ENCODE data around the gene TBC1D4. TPM values are rescaled to one million over a fixed set of nuclear protein-coding genes. Genes with fewer than 3 reads are reported as not detected.

Gene TBC1D4, protein sequence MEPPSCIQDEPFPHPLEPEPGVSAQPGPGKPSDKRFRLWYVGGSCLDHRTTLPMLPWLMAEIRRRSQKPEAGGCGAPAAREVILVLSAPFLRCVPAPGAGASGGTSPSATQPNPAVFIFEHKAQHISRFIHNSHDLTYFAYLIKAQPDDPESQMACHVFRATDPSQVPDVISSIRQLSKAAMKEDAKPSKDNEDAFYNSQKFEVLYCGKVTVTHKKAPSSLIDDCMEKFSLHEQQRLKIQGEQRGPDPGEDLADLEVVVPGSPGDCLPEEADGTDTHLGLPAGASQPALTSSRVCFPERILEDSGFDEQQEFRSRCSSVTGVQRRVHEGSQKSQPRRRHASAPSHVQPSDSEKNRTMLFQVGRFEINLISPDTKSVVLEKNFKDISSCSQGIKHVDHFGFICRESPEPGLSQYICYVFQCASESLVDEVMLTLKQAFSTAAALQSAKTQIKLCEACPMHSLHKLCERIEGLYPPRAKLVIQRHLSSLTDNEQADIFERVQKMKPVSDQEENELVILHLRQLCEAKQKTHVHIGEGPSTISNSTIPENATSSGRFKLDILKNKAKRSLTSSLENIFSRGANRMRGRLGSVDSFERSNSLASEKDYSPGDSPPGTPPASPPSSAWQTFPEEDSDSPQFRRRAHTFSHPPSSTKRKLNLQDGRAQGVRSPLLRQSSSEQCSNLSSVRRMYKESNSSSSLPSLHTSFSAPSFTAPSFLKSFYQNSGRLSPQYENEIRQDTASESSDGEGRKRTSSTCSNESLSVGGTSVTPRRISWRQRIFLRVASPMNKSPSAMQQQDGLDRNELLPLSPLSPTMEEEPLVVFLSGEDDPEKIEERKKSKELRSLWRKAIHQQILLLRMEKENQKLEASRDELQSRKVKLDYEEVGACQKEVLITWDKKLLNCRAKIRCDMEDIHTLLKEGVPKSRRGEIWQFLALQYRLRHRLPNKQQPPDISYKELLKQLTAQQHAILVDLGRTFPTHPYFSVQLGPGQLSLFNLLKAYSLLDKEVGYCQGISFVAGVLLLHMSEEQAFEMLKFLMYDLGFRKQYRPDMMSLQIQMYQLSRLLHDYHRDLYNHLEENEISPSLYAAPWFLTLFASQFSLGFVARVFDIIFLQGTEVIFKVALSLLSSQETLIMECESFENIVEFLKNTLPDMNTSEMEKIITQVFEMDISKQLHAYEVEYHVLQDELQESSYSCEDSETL (N-terminal part only)
- 5.5 TPM for polyA plus RNA-seq (2013, experiment 1 of 2; ENCODE audit: insufficient read length)
- polyA plus RNA-seq (2013, experiment 2 of 2; ENCODE audit: insufficient read length) = 4.2 TPM

DNA sequence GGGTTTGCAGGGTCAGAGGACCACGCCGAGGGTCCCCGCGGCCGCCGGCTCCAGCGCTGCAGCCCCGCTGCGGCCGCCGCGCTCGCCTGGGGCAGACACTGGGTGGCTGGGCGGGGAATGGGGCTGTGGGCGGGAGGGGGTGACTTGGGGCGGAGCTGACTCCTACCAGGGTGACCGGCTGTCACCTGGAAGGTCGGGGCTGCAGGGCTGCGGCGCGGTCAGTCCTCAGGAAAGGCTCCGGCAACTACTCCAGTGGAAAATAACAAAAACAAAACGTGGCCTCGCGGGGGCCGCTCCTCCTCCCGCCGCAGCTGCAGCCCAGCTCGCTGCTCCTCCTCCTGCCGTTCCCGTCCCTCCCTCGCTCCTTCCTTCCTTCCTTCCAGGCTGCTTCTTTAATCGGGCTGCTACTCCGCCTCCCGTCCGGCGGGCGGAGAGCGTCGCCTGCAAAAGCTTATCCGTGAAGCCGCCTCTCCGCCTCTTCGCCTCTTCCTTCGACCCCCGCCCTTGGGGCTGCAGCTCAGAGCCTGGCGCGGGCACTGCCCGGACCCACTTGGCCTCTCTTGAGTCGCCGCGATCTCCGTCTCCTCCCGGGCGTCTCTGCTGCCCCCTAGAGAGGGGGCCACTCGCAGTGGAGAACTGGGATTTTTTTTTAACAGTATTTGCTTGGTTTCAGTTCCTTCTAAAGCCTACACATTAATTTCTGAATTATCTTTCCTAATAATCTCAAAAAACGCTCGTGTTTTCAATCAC lies at the start of gene TBC1D4:
Gene TBC1D4, minus strand, starts transcription at position 100 of the 750 bp plus-strand sequence. CDS start 402 bp downstream, outside the sequence.
- DNase-seq = peak; percentile 94

GRCh38 chr13:75530549-75530961 lies 48.6 kb upstream of the TBC1D4 start:
- DNase-seq = no peak

GRCh38 chr13:75521956-75522355 lies 40.0 kb upstream of the TBC1D4 start:
- no peak for DNase-seq

GRCh38 chr13:75518439-75519088 lies 36.6 kb upstream of the TBC1D4 start:
- DNase-seq = no peak

GRCh38 chr13:75514080-75514995 lies 32.4 kb upstream of the TBC1D4 start:
- peak; percentile 65 for DNase-seq

DNA sequence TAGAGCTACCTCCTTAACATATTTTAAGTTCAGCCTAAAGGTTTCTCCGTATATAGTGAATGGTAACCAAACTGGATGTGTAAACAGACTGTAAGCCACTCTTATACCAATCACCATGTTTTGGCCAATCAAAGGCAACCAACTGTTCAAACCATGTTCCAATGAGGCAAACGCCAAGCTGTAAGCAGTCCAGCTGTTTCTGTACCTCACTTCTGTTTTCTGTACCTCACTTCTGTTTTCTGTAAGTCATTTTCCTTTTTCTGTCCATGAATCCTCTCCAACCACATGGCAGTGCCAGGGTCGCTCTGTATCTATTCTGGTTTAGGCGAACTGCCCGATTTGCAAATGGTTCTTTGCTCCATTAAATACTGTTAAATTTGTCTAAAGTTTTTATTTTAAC lies 31.3 kb upstream of the TBC1D4 start:
- DNase-seq = no peak

GRCh38 chr13:75512253-75512652 lies 30.3 kb upstream of the TBC1D4 start:
- no peak for DNase-seq

DNA sequence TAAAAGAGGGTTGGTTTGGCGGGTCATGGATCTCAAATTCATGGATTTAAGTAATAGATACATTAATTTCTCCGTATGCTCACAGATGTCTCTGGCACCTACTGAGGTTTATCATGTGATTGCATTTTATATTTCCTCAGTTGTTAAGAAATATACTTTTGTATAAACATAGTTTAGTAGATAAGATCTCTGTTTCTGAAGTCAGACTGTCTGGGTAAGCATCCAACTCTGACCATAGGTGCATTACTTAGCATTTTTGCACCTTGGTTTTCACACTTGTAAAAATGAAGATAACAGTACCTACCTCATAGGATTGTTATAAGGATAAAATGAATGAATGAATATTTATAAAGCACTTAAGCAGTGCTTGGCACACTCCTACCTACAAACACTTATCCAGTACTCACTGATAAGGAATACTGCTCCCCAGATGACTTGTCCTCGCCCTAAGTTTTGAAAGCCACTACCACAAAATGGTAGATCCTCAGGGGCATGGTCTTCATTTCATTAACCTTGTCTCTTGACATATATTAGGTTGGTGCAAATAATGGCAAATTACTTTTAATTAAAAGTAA lies 29.2 kb upstream of the TBC1D4 start:
- no peak for DNase-seq

GRCh38 chr13:75508002-75508548 lies 26.1 kb upstream of the TBC1D4 start:
- DNase-seq = no peak

DNA sequence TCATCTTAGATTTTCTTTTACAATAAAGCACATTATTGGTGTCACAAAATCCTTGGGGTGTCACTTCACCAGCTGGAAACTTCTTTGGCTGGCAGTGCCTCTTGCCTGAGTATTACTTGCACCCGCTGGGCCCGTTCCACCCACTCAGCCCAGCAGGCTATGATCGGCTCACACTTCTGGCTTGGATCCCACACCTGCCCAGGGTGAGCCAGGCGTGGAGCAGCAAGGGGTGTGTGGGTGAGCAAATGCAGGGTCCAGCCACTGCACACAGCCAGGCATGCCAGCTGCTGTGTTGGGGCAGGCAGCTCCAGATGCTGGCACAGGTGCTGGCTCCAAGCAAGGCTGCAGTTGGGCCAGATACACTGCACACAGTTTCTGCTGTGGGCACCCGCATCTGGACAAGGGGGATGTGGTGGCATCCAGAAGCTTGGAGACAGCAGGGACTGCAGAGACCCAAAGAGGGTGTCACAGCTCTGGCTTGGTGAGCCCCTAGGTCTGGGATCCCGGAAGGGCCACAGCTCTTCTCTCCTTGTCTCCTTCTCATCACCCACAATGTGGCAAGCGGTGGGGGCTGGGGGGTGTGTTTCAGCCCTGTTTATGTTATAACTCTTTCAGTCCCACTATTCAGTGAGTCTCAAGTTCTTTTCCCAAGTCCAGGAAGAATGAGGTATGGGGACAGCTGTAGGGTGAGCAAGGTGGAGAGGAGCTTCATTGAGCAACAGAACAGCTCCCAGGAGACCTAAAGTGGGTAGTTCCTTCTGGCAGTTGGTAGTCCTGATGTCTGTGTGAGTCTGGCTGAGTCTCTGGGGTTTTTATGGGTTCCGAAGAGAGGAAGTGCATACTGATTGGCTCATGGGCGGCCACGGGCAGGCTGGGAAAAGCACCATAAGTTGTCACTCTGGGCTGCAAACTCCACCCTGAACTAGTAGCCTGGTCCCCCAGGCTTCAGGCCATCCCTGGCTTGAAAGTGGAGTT lies 25.3 kb upstream of the TBC1D4 start:
- no peak for DNase-seq

- DNase-seq = no peak
Observed at GRCh38 chr13:75506018-75506417, 24.0 kb upstream of the TBC1D4 start.

GRCh38 chr13:75505327-75505726 lies 23.4 kb upstream of the TBC1D4 start:
- no peak for DNase-seq

DNA sequence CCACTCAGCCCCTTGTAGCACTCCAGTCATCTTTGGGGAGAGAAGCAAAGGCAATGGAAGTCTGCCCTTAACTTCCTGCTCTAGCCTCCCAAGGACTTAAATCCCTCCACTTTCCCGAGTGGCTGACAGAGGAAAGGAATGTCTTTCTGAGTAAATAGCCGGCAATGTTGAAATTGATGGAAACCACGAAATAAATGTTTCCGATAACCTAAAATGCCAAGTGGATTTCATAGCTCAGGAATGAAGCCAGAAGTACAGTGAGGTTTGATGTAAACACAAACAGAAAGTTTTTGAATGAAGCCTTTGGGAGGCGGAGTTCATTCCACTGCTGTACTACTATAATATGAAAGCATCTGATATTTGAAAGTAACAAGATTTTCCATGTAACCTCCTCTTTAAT lies 14.0 kb upstream of the TBC1D4 start:
- peak; percentile 78 for DNase-seq

GRCh38 chr13:75494491-75494890 lies 12.5 kb upstream of the TBC1D4 start:
- DNase-seq = no peak

DNA sequence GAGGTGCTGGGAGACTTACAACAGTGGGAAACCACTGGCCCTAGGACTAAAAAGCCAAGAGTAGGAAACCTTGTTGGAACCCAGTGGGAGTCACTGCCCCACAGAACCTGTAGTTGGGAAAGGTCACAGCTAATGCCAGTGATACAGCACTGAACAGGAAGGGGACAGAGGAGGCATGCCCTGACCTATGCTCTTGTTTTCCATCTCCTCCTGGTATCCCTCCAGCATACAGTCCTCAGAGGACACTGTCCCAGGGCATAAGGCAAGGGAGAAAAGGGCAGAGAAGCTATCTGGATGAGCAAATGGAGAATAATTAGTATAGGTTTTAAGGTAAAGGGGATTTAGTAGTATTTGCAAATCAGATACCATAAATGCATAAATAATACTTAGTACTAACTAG lies 11.2 kb upstream of the TBC1D4 start:
- no peak for DNase-seq

- DNase-seq = peak; percentile 54
Observed at GRCh38 chr13:75492389-75492788, 10.4 kb upstream of the TBC1D4 start.

DNA sequence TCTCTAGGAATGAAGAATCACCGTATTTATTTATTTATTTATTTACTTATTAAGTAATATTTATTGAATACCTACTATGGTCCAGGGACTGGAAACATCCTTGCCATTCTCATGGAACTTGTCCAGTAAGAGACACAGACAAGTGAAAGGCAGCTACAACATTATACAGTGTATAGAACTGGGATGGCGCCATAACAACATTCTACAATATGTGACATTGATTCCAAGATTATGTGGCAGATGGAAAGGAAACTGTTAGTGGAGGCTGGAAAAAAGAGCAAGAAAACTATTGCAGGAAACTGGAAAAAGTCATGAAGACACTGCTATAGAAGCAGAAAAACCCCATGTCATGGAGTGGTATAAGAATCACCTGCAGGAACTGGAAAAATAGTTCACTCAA lies 9.4 kb upstream of the TBC1D4 start:
- no peak for DNase-seq

All from fibroblast of skin of back (primary cell).